MV-4-11 (cell line): ENCODE data around the gene CAMKV.
"Not testable (repeated sequence)": the region's sequence is repeated elsewhere in the genome, so short reads cannot be mapped to it uniquely, and the experiment has no call there.

ENCODE experiments used
- DNase-seq: peaks from one replicate; lab custom pipeline; 2025; lab: John Stamatoyannopoulos, UW

The CAMKV gene

DNA sequence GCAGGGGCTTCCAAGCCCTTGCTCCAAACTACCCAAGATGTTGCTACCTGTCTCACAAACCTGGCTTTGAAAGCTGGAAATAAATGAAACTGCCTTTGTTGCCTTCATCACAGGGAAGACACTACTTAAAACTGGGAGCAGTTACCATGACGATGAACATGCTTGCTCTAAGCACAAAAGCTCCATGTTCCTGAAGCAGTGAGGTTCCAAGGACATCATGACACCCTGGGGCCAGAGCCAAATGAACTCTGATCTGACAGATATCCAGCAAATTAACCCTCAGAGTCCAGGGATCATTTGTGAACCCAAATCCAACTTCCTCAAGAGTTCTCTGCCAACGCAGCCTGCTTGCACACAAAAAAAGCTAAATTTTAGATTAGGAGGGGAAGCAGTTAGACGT is 24.0 kb downstream of the CAMKV start:
- DNase-seq = no peak

DNA sequence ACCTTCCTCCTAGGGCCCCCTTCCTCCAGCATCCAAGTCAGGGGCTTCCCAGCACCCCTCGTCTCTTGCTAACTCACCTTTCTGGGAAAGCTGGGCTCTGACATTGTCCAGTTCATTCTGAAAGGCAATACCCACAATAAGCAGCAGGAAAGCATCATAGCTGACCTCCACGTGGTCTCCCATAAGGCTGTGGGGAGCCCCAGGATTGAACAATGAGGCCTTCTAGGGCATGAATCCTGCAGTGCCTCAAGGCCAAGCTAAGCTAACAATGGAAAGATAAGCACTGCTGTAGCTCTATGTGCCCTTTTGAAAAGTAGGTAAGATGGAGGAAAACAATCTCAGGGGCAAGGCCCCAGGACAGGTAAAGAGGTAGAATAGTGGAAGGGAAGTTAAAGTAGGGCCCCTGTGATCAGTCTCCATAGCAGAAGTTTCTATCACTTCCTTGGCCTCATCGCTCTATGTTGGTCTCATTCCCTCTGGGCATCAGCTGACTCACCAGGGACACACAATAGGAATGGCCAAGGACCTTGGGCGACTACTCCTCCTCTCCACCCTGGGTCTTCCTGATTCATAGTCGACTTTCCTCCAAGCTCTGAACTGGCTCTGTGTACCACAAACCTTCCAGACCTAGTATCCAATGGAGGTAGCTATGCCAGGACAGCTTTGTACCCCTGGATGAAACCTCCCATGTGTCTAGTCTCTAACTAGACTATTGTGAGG is 25.1 kb downstream of the CAMKV start:
- no peak for DNase-seq

DNA sequence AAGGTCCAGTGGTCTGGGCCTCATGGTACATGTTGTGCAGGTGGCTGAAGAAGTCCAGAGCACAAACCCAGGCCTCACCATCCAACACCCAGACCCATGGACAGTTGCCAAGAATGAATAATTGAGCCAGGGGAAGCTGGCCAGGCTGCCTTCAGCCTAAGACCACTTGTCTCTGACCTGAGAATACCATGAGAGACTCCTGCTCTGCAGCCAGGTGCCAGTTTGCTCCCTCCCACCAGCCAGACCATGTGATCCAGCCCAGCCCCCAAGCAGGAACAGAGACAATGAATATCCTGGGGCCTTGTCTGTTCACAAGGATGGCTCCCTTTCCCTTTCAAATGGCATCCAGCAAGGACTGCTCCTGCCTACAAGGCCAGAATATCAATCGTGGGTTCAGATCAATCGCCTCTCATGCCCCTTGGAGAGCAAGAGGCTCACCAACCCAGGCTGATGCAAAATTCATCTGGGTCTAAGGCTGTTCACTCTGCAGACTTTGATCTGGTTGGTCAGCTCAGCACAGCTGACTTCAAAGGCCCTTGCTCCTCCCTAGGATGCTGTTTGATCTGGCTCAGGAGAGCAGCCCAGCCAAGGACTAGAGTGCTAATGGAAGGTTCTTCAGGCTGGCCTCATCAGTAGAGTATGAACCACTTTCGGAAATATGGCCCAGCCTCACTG is 26.7 kb downstream of the CAMKV start:
- no peak for DNase-seq

DNA sequence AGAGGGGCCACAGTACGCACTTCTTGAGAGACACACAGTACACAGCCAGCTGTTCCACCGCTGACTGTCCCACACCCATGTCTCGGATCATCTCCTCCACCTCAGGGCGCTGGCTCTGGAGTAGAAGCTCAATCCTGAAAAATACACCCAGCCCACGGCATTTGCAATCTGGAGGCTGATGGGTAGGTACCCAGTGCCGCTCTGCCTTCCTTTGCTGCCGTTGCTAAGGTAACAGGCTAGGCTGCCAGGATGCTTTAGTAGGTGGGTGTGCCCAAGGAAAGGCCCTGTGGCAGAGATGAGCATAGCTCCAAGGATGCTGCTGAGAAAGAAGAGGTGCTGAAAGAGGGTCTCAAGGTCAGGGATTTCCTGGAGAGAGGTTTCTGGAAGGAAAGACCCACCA is 27.9 kb downstream of the CAMKV start:
- no peak for DNase-seq

DNA sequence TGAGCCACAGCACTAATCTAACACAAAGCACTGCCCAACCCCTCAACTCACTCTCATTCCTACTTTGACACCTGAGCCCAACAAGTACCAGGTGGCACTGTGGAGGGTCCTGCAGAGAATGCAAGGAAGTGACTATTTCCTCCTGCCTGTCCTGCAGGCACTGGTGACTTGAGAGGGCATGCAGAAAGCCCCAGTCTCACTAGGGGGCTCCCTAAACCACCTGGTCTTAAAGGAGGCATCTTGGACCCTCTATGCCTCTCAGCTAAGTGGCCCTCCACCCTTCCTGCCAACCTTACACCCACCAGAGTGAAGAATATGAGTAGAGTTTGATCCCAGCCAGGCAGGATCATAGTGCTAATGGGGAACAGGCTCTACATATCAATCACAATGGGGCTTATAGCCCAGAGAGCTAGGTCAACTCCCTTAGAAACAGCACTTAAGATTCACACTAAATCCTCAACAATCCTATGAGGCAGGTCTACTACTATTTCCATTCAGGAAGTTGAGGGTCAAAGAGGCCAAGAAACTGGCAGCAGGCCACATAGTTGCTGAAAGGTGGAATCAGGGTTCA is 28.5 kb downstream of the CAMKV start:
- peak; percentile 37 for DNase-seq

DNA sequence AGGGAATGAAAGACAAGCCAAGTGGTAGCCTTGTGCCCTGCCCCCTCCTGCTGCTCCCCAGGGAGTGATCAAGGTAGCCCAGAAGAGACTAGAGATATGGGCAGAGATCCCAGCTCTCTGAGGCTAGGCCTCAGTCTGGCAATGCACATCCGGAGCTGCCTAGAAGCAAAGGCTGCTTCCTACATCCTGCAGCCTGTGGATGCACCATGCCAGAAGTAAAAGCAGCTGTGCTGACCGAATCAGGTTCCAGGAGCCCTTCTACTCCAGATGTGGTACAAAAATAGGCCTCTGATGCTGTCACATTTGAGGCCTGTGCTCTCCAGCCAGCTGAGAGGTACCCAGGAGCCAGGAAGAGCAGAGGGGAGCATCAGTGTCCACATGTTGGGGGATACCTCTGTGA is 29.3 kb downstream of the CAMKV start:
- DNase-seq = no peak

DNA sequence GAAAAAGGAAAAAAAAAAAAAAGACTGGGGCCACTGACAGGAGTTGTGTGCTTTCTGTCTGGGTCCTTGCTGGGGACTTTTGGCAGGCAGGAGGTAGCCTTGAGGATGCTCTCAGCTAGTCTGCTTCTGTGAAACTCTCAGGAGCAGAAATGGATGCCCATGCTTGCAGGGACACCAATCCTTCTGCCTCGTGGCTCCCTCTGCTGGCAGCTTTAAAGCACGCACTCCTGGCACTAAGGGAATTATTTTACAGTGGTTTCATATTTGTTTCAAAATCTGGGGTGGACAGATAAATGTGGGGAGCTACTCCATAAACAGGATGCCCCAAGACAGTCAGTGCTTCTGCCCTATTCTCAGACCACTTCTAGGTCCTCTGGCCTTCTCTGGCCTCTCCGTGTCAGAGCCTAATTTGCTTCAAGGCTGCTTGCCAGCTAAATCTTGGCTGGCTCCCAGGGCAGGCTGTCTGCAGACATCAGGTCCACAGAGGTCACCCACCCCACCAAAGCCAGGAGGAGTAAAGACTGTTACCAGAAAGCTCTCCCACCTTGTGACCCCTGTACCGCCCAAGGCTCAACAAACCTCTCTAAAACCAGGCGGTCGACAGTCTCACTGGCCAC is 30.4 kb downstream of the CAMKV start:
- DNase-seq = peak; percentile 66

DNA sequence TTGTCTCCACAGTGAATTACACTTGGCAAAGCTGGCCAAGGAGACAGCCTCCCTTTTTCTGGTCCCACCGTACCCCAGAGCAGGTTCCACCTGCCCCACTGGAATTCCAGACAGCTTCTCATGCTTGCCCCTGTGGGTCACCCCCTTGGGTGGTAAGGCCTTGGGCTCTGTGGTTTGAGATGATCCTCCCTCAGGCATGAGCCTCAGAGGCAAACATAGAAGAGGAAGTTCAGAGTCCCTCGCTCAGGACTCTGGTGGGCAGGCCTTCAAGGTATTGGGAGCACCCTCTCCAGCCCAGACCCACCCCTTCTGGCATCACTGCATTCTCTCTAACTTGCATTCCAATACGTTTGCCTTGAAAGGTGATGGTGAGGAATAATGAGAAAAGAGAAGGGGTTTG is 38.4 kb downstream of the CAMKV start:
- peak; percentile 54 for DNase-seq

DNA sequence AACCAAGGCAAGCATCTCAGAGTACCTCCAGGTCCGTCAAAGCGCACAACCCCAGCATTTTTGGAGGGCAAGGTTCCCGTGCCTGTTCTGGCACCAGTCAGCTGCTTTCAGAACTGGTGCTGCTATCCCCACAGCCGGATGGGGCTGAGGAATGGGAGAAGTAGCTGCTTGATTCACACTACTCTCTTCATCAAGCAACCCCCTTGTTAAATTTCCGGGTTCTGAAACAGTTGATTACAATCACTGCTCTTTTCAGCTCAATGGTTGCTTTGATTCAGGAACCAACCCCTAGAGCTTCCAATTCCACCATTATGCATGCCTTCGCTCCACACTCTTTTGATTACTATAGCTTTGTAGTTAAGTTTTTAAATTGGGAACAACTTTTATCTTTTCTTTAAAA is 43.7 kb downstream of the CAMKV start:
- DNase-seq = no peak

DNA sequence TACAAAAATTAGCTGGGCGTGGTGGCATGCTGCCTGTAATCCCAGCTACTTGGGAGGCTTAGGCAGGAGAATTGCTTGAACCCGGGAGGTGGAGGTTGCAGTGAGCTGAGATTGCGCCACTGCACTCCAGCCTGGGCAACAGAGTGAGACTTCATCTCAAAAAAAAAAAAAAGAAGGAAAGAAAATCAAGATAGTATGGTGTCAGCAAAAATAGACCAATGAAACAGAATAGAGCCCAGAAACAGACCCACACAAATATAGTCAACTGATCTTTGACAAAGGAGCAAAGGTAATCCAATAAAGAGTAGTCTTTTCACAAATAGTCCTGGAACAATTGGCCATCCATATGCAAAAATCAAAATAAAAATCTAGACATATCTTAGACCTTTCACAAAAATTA is 46.6 kb downstream of the CAMKV start:
- DNase-seq = not testable (repeated sequence)

DNA sequence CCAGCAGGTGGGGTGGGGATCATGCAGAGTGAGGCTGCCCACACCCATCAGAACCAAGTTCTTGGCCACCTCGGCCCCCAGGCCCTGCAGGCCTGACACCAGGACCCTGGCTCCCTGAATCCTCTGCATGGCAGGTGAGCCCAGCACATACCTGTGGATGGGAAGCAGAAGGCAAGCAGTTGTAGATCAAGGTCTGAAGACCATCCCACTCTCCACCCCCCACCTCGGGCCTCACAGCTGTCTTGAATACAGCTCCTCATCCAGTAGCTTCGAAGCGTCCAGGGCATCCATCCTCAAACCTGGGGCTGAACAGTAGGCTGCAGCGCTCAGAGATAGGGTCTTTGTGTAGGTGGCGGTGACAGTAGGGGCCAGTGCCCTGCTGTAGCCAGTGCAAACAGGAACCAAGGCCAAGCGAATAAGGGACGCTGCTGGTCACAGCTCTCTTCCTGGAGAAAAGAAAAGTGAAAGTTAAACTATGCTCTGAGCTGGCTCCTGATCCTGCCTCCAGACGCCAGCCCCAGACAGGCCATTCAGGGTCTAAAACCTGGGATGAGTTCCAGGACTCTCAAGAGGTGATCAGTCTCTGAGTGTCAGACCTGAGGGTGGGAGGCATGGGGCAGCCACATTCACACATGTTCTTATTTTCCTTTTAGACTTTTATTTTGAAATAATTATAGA is 56.1 kb downstream of the CAMKV start, which contains the start of gene UBA7:
Gene UBA7, minus strand, starts transcription at position 457 of the 678 bp plus-strand sequence. Its CDS starts 166 bp downstream, at position 291.
- DNase-seq = peak; percentile 73

DNA sequence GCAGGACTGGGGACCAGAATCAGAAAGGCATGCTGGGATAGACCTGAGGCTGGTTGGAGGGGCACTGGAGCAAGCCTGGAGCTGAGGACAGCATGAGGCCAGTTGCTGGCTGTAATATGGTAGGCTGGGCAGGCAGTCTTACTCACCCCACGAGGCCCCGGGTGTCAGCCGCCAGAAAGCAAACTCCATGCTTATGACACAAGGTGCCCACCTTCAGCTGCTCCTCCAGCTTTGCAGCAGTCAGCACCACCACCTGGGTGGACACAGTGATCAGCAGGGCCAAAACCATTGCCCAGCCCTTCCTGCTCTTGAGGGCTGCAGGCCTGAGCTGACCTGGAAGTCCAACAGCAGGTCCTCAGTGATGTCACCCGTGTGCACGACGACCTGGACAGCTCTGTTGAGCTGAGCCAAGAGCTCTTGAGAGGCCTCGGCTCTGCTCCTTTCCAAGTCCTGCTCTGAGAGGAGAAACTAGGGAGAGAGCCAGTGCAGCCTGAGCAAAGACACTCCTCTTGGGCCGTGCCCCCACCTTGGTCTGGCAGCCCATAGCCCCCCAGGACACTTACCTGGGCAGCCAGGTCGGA is 56.7 kb downstream of the CAMKV start:
- DNase-seq = no peak
